IMR-90 (cell line): ENCODE data around the gene KITLG. TPM values are rescaled to one million over a fixed set of nuclear protein-coding genes. Genes with fewer than 3 reads are reported as not detected.

Experiments
- ATAC-seq: fragments of 200-7000 bp; cut with Tn5 transposase; 2 replicates; pipeline ENCODE4 v1.9.1; 2020; ENCODE audit warnings: low read depth, mild to moderate bottlenecking, moderate library complexity
- BruUV-seq: library from RNA; stranded (reverse); fragments of 400-500 nt; replicated peaks from 2 replicates; lab custom pipeline; 2021; lab: Mats Ljungman, UMichigan
- CTCF ChIA-PET: fragments of 300-600 bp; formaldehyde crosslinking; extraction: SDS; loops from one replicate; lab custom pipeline; 2021; ENCODE audit warnings: antibody characterized with exemption; lab: Yijun Ruan, JAX
- POLR2A ChIA-PET: fragments of 300-600 bp; sonication (Branson Sonifier 250); formaldehyde crosslinking; loops from one replicate; lab custom pipeline; 2022; ENCODE audit warnings: antibody characterized with exemption; ENCODE audit not compliant: unreplicated experiment; lab: Charles Lee
- DNase-seq: peaks from one replicate; pipeline ENCODE4 v3.0.0; 2013
- H2AFZ ChIP-seq: replicated peaks from 2 replicates; pipeline ENCODE3; 2013; ENCODE audit warnings: low read length, mild to moderate bottlenecking; ENCODE audit not compliant: poor library complexity
- H2AK5ac ChIP-seq: 2 replicates; pipeline ENCODE4 v1.6.1; 2013; ENCODE audit warnings: low read depth, low read length, inconsistent platforms
- H2AK9ac ChIP-seq: replicated peaks from 2 replicates; pipeline ENCODE3; 2013; ENCODE audit warnings: mild to moderate bottlenecking, low read depth, low read length, moderate library complexity; ENCODE audit not compliant: poor library complexity
- H2BK120ac ChIP-seq: 2 replicates; pipeline ENCODE4 v1.6.1; 2013; ENCODE audit warnings: low read depth, low read length, inconsistent platforms
- H2BK15ac ChIP-seq: 3 replicates; pipeline ENCODE4 v1.6.1; 2013; ENCODE audit warnings: low read depth, low read length, inconsistent platforms
- H2BK20ac ChIP-seq: 2 replicates; pipeline ENCODE4 v1.6.1; 2013; ENCODE audit warnings: low read depth, mild to moderate bottlenecking, inconsistent platforms, low read length, moderate library complexity
- H2BK5ac ChIP-seq: 2 replicates; pipeline ENCODE4 v1.6.1; 2013; ENCODE audit warnings: mild to moderate bottlenecking, low read depth, low read length, inconsistent platforms; ENCODE audit not compliant: poor library complexity, severe bottlenecking
- H3K14ac ChIP-seq: replicated peaks from 2 replicates; pipeline ENCODE4 v1.6.1; 2013; ENCODE audit warnings: low read depth, low read length, inconsistent platforms
- H3K18ac ChIP-seq: 2 replicates; pipeline ENCODE4 v1.6.1; 2013; ENCODE audit warnings: low read depth, low read length, control low read depth
- H3K23ac ChIP-seq: 2 replicates; pipeline ENCODE4 v1.6.1; 2013; ENCODE audit warnings: low read depth, low read length, inconsistent platforms
- H3K27ac ChIP-seq: 2 replicates; pipeline ENCODE4 v1.5.1; 2013; ENCODE audit warnings: mild to moderate bottlenecking, control low read depth, low read length; ENCODE audit not compliant: insufficient read depth
- H3K27me3 ChIP-seq: 2 replicates; pipeline ENCODE4 v1.6.1; 2013; ENCODE audit warnings: low read length; ENCODE audit not compliant: control insufficient read depth, insufficient read depth
- H3K36me3 ChIP-seq: 2 replicates; pipeline ENCODE4 v1.6.1; 2013; ENCODE audit warnings: low read length, mixed read lengths; ENCODE audit not compliant: control insufficient read depth, insufficient read depth
- H3K4ac ChIP-seq: 2 replicates; pipeline ENCODE4 v1.6.1; 2013; ENCODE audit warnings: low read depth, low read length, inconsistent platforms
- H3K4me1 ChIP-seq: 2 replicates; pipeline ENCODE4 v1.6.1; 2013; ENCODE audit warnings: low read length, mixed read lengths; ENCODE audit not compliant: control insufficient read depth, insufficient read depth
- H3K4me2 ChIP-seq: 2 replicates; pipeline ENCODE4 v1.6.1; 2013; ENCODE audit warnings: low read depth, mild to moderate bottlenecking, control low read depth, low read length, moderate library complexity
- H3K4me3 ChIP-seq: 2 replicates; pipeline ENCODE4 v1.5.1; 2013; ENCODE audit warnings: low read depth, mild to moderate bottlenecking, control low read depth, low read length, moderate library complexity; ENCODE audit not compliant: insufficient read depth
- H3K56ac ChIP-seq: 2 replicates; pipeline ENCODE4 v1.6.1; 2013; ENCODE audit warnings: low read length, inconsistent platforms; ENCODE audit not compliant: insufficient read depth; ENCODE audit errors: extremely low read depth
- H3K79me1 ChIP-seq, 2 experiments: 2 replicates each; pipeline ENCODE4 v1.6.1; 2013; ENCODE audit warnings: low read length in 2 of 2, inconsistent platforms in 1 of 2, low read depth in 1 of 2
- H3K9ac ChIP-seq: 2 replicates; pipeline ENCODE4 v1.6.1; 2013; ENCODE audit warnings: low read depth, low read length, control low read depth
- H3K9me1 ChIP-seq: 2 replicates; pipeline ENCODE4 v1.6.1; 2013; ENCODE audit warnings: low read length, inconsistent platforms; ENCODE audit not compliant: insufficient read depth
- H3K9me3 ChIP-seq: 2 replicates; pipeline ENCODE4 v1.6.1; 2013; ENCODE audit warnings: low read length; ENCODE audit not compliant: control insufficient read depth, insufficient read depth
- H4K20me1 ChIP-seq: 2 replicates; pipeline ENCODE4 v1.6.1; 2013; ENCODE audit warnings: low read length, inconsistent platforms; ENCODE audit not compliant: insufficient read depth
- H4K5ac ChIP-seq: 2 replicates; pipeline ENCODE4 v1.6.1; 2013; ENCODE audit warnings: mild to moderate bottlenecking, low read depth, low read length, control low read depth
- H4K8ac ChIP-seq, 2 experiments: 2 replicates each; pipeline ENCODE4 v1.6.1; 2013; ENCODE audit warnings: low read depth in 2 of 2, low read length in 2 of 2, control low read depth in 1 of 2, inconsistent platforms in 1 of 2
- H4K91ac ChIP-seq: 2 replicates; pipeline ENCODE4 v1.6.1; 2013; ENCODE audit warnings: low read depth, low read length, inconsistent platforms; ENCODE audit not compliant: insufficient read depth
- BHLHE40 ChIP-seq: fragments of 150-350 bp; IDR thresholded peaks from 2 replicates; pipeline ENCODE4 v1.6.1; 2016; ENCODE audit warnings: mild to moderate bottlenecking, low read depth, low read length
- CEBPB ChIP-seq: IDR thresholded peaks from 2 replicates; pipeline ENCODE4 v1.6.1; 2012; ENCODE audit warnings: low read depth, low read length, improper control_type of control experiment
- MAFK ChIP-seq: IDR thresholded peaks from 2 replicates; pipeline ENCODE4 v1.6.1; 2012; ENCODE audit warnings: low read depth, low read length, improper control_type of control experiment
- RCOR1 ChIP-seq: IDR thresholded peaks from 2 replicates; pipeline ENCODE4 v1.6.1; 2012; ENCODE audit warnings: mild to moderate bottlenecking, low read length, improper control_type of control experiment; ENCODE audit not compliant: insufficient replicate concordance
- WGBS, 2 experiments: methylation state at CpG; one replicate each; pipeline versions ENCODE4 v1.1.5 to v1.1.7; 2013; ENCODE audit warnings: missing lambda C conversion rate in 2 of 2; ENCODE audit not compliant: insufficient read length in 1 of 2; ENCODE audit errors: extremely low coverage in 2 of 2; 5-methylcytosine and 5-hydroxymethylcytosine counted together
- dilution Hi-C: fragments of 300-500 bp; cut with HindIII; formaldehyde crosslinking; loops from one replicate; pipeline ENCODE4 v1.14.3; 2018; ENCODE audit warnings: low sequenced_read_pairs; ENCODE audit not compliant: unreplicated experiment
- in situ Hi-C: fragments of 300-500 bp; cut with MboI; formaldehyde crosslinking; loops from 3 replicates; pipeline ENCODE4 v1.14.3; 2019; ENCODE audit warnings: low sequenced_read_pairs, inconsistent platforms, mixed read lengths
- intact Hi-C: fragments of 100-400 bp; cut with micrococcal nuclease; formaldehyde crosslinking; loops from 2 replicates; pipeline ENCODE4 v1.10.0; 2022
- polyA plus RNA-seq, 3 experiments: library from polyadenylated mRNA; depleted of rRNA; stranded (reverse); fragments of >200 nt; gene quantifications; 2 replicates each; pipeline ENCODE4 v1.2.3, GENCODE V29; 2012; ENCODE audit warnings: low replicate concordance in 1 of 3
- total RNA-seq: library from RNA; depleted of rRNA; stranded (reverse); fragments of >200 nt; gene quantifications from 2 replicates; pipeline ENCODE4 v1.2.3, GENCODE V29; 2012
- TF ChIP-seq, protein P1 (sequence below): fragments of 150-350 bp; IDR thresholded peaks from 2 replicates; pipeline ENCODE4 v1.6.1; 2017; ENCODE audit warnings: mild to moderate bottlenecking, antibody characterized with exemption, low read length, low read depth
- TF ChIP-seq, protein P2 (sequence below): fragments of 150-350 bp; IDR thresholded peaks from 2 replicates; pipeline ENCODE4 v1.6.1; 2016; ENCODE audit warnings: low read depth, mild to moderate bottlenecking, low read length, moderate library complexity, borderline replicate concordance
- TF ChIP-seq, protein P3 (sequence below): conservative IDR thresholded peaks from 2 replicates; pipeline ENCODE4 v1.5.1; 2012; ENCODE audit warnings: mild to moderate bottlenecking, low read depth, low read length, improper control_type of control experiment

KITLG gene
- total and polyA plus RNA-seq, 2 of the 4 experiments (the other 2 are of a cell fraction), result 14.5 to 87.5 TPM

DNA sequence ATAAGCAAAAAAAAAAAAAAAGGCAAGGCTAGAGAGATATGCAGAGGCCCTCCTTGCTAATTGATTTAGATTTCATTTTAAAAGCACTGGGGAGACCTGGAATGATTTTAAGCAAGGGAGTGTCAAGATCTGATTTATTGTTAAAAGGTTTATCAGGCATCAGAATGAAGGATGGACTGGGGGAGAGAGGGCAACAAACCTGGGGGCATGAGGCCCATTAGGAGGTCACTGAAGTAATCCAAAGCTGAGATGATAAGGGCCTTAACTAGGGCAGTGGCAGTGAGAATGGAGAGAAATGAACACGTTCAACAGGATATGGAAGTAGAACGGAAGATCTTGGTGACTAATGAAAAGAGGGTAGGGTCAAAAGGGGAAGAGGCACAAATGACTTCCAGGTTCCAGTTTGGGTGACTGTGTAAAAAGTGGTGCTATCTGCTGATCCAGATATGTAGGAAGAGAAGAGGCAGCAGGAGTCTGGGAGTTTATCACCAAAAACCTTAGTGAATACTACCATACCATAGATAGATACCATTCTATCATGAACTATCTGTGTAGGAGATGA, 24.0 kb downstream of the KITLG start:
- Histone ChIP-seq H3K18ac (no peak overlapping the region), H2BK5ac (no peak overlapping the region), H3K9me3 (no peaks in the 10 kb centered on the region), H3K4me2 (no peak overlapping the region), H3K4me1 (peaks cover 13% of the 10 kb centered on the region), H3K79me1 (peaks cover 18 to 66% of the 10 kb centered on the region in 2 experiments; a peak in 3 of 4 replicates), H2BK120ac (no peak overlapping the region), H4K20me1 (no peaks in the 10 kb centered on the region; the same call in 1 of the 2 replicates), H2AK5ac (no peak overlapping the region), H3K9ac (no peak overlapping the region), H3K9me1 (peaks cover 10% of the 10 kb centered on the region), H3K4me3 (no peak overlapping the region), H2AFZ (no peak overlapping the region), H4K91ac (no peak overlapping the region), H3K27me3 (no peaks in the 10 kb centered on the region), H4K8ac (peak overlapping the region in 1 of 2 experiments; percentile 25; a peak in 1 of 4 replicates), H3K56ac (no peak overlapping the region), H3K27ac (no peak overlapping the region), H4K5ac (peak overlapping the region; percentile 29; the same call in 1 of the 2 replicates), H2AK9ac (no peak overlapping the region), H3K4ac (no peak overlapping the region), H3K14ac (no peak overlapping the region), H2BK20ac (no peak overlapping the region), H2BK15ac (no peak overlapping the region), H3K36me3 (no peaks in the 10 kb centered on the region; the same call in 1 of the 2 replicates), H3K23ac (no peak overlapping the region)
- no peak for TF ChIP-seq MAFK
- no peak for TF ChIP-seq BHLHE40
- TF ChIP-seq RCOR1, result no peak
- TF ChIP-seq, protein P1, sequence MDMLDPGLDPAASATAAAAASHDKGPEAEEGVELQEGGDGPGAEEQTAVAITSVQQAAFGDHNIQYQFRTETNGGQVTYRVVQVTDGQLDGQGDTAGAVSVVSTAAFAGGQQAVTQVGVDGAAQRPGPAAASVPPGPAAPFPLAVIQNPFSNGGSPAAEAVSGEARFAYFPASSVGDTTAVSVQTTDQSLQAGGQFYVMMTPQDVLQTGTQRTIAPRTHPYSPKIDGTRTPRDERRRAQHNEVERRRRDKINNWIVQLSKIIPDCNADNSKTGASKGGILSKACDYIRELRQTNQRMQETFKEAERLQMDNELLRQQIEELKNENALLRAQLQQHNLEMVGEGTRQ, result no peak
- TF ChIP-seq, protein P2, sequence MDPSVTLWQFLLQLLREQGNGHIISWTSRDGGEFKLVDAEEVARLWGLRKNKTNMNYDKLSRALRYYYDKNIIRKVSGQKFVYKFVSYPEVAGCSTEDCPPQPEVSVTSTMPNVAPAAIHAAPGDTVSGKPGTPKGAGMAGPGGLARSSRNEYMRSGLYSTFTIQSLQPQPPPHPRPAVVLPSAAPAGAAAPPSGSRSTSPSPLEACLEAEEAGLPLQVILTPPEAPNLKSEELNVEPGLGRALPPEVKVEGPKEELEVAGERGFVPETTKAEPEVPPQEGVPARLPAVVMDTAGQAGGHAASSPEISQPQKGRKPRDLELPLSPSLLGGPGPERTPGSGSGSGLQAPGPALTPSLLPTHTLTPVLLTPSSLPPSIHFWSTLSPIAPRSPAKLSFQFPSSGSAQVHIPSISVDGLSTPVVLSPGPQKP, result no peak
- TF ChIP-seq, protein P3, sequence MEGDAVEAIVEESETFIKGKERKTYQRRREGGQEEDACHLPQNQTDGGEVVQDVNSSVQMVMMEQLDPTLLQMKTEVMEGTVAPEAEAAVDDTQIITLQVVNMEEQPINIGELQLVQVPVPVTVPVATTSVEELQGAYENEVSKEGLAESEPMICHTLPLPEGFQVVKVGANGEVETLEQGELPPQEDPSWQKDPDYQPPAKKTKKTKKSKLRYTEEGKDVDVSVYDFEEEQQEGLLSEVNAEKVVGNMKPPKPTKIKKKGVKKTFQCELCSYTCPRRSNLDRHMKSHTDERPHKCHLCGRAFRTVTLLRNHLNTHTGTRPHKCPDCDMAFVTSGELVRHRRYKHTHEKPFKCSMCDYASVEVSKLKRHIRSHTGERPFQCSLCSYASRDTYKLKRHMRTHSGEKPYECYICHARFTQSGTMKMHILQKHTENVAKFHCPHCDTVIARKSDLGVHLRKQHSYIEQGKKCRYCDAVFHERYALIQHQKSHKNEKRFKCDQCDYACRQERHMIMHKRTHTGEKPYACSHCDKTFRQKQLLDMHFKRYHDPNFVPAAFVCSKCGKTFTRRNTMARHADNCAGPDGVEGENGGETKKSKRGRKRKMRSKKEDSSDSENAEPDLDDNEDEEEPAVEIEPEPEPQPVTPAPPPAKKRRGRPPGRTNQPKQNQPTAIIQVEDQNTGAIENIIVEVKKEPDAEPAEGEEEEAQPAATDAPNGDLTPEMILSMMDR, result no peak
- no peak for TF ChIP-seq CEBPB
- ChIA-PET CTCF (no interaction called here), POLR2A (interaction anchor here (0.5 kb wide), 1 partner anchor 255 kb away, joined by 3 read pairs; no protein-coding TSS in a partner anchor)
- DNase-seq (no peak), ATAC-seq (no peak)
- in situ Hi-C loops (no loop called here), intact Hi-C loops (no loop called here), dilution Hi-C loops (no loop called here)
- WGBS, 2 experiments, result 83% methylated on average over 2 of the region's 2 CpGs; no CpG with 5 or more reads in 1 of the 2 experiments
- no TSS peak for BruUV-seq
